ENCODE results near the gene TMPRSS11F.

TMPRSS11F gene

DNA sequence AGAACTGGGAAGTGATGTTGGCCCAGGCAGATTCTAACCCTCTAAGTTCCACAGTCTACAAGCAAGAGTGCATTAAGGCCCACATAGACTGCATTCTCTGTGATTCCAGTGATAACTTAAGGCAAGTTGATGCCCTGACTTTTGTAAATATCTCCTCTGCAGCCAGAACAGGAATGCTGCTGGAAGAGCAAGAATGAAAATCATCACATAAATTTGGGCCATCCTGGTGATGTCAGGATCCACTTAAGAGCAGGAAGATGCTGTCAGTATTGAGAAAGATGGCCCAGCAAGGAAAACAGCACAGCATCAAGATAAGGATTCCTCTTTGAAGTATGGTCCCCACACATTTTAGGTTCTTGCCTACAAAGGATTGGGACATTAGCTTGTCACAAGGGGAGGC lies 52.4 kb downstream of the TMPRSS11F start:
- no peak for DNase-seq (ENCODE audit: low spot score)

DNA sequence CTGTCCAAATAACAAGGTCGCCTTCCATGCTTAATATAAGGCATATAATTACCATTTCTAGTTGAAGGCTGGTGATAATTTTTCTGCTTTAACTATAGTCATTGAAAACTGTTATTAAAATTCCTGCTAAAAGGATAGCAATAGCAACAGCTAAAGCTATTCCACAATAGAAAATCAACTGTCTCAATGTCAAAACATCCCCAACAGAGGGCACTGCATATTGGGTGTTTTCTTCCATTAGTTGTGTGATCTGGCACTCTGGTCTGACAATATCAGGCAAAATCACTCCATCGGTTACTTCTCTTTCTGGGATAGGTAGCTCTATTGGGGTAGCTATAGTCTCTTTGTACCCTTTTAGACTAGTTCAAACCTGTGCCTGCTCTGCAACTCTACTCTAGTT lies 53.5 kb downstream of the TMPRSS11F start:
- no peak for DNase-seq (ENCODE audit: low spot score)

DNA sequence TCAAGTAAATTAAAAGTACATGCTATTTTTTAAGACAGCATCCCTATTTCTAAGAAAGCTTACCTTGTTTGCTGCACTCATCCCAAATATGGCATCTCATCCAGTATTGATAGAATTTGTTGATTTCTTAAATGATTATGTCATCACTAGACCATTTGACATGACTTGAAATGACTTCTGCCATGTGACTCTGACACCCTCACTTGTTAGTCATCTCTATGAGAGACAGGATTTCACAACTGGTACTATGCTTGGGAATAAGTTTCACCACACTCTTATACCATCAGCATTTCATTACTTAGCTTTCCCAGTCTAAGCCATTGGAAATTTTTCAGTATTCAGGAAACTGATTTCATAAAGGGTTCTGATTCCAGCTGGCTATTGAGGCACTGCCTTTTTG lies 55.3 kb downstream of the TMPRSS11F start:
- DNase-seq (ENCODE audit: low spot score) = no peak

DNA sequence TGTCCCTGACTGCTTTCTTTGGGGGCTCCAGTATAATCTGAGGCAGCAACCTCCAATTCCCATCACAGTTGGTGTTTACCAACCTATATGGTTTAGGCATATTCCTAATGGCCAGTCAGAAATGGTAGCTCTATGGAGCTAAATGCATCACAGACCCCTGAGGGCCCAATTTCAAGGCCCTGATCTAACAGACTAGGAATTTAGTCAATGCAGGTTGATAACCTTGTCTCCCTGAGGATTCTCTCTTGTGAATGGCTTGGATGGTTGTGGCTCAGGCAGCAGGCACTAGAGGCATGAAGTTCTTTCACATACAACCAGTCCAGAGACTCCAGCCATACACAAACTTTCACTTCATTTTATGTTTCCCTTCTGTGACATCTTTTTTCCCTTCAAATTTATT lies 59.4 kb downstream of the TMPRSS11F start:
- DNase-seq (ENCODE audit: low spot score) = no peak

DNA sequence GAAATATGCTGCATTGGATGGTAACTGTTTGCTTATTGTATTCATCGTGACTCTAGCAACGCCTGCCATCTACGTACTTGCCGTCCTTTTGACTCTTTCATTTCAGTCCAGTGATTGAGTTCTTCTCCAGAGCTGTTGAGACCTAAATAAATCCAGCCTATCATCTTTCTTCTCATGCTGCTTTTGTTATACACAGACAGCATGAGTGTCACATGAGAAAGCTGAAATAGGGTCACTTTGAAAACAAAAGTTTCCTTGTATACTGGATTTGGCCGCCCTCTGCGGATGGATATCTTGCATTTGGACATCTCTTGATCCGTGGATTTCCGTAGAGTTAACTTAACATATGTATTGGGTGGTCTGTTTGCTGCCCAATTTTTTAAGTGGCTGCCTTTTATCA lies 67.2 kb downstream of the TMPRSS11F start:
- DNase-seq (ENCODE audit: low spot score) = no peak

DNA sequence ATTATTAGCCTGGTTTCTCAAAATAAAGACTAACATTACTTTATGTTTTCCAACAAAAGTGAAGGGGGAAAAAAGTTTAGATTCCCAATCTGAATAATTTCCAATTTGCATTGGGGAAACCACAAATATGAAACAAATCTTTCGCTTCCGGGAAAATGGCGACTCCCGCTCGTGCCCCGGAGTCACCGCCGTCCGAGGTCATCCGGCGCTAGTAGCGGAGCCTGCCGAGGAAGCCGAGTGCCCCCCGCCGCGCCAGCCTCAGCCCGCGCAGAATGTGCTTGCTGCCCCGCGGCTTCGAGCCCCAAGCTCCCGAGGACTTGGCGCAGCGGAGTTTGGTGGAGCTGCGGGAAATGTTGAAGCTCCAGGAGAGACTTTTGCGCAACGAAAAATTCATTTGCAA lies 91.4 kb downstream of the TMPRSS11F start:
- DNase-seq (ENCODE audit: low spot score) = no peak

DNA sequence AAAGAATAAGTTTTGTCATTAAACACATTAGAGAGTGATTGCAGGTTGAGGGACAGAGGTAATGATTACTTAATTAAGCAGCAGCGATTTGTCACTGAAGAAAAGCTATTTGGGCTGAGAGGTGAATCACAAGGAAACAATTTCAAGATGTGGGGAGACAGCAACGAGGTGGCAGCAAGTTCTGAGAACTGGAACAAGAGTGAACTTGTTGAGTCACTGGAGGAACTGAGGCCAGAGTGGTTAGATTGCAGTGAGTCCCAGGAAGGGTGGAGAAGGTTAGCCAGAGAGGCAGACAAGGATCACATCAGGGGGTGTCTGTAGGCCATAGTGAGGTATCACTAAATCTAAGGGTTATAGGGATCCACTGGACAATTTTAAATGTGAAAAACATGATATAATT lies 108.5 kb downstream of the TMPRSS11F start:
- no peak for DNase-seq (ENCODE audit: low spot score)

DNA sequence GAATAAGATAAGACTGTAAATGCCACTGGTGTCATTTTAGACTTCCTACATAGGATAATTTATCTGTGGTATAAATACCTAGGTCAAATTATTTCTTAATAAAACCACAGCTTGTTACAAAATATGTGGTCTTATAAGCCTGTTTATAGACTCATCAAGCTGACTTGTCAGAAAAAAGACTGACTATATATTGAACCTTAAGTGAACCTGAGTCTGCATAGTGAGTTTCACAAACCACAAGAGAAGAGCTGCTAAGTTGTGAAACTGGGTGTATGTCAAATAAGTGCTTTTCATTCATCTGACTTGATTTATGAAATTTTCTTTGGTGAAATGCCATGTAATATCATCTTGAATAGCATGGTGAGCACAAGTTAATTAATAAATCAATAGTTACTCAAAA lies 118.0 kb downstream of the TMPRSS11F start:
- no peak for DNase-seq (ENCODE audit: low spot score)

All from germinal center (tissue), 1 donor.